Heart right ventricle (tissue), 16 donors: ENCODE results near the gene IL5. TPM values are rescaled to one million over a fixed set of nuclear protein-coding genes. Genes with fewer than 3 reads are reported as not detected.
"Not testable (repeated sequence)": the region's sequence is repeated elsewhere in the genome, so short reads cannot be mapped to it uniquely, and the experiment has no call there.

Experiments
- ATAC-seq, 8 donors: fragments of 200-7000 bp; cut with Tn5 transposase; one replicate each; pipeline ENCODE4 v1.9.1; 2020; ENCODE audit warnings: mild to moderate bottlenecking in 8 of 8, moderate library complexity in 8 of 8, moderate number of reproducible peaks in 1 of 8
- DNase-seq, 2 donors: peaks; one replicate each; pipeline ENCODE4 v3.0.0-alpha.2; 2020
- H3K27ac ChIP-seq, 10 donors: fragments of 200-600 bp; sonication (generic) in 2 of 10; one replicate each; pipeline versions ENCODE4 v1.5.0 to v1.8.0; 2020 to 2022; ENCODE audit warnings: mild to moderate bottlenecking in 3 of 10
- H3K27me3 ChIP-seq, 7 donors: fragments of 200-600 bp; one replicate each; pipeline ENCODE4 v1.8.0; 2021 to 2022; ENCODE audit warnings: mild to moderate bottlenecking in 2 of 7
- H3K36me3 ChIP-seq, 9 donors: fragments of 200-600 bp; sonication (generic) in 1 of 9; one replicate each; pipeline versions ENCODE4 v1.5.0 to v1.8.0; 2020 to 2022; ENCODE audit warnings: mild to moderate bottlenecking in 2 of 9
- H3K4me1 ChIP-seq, 9 donors: fragments of 200-600 bp; sonication (generic) in 1 of 9; one replicate each; pipeline versions ENCODE4 v1.5.0 to v1.8.0; 2020 to 2022; ENCODE audit warnings: mild to moderate bottlenecking in 4 of 9
- H3K4me3 ChIP-seq, 10 donors: fragments of 200-600 bp; sonication (generic) in 2 of 10; one replicate each; pipeline versions ENCODE4 v1.5.0 to v1.8.0; 2020 to 2022; ENCODE audit warnings: mild to moderate bottlenecking in 7 of 10, moderate library complexity in 2 of 10
- H3K9me3 ChIP-seq, 11 donors: fragments of 200-600 bp in 10 of 11; sonication (generic) in 2 of 11; one replicate each; pipeline versions ENCODE4 v1.5.0 to v1.8.0; 2013 to 2022; ENCODE audit warnings: mild to moderate bottlenecking in 2 of 11, control low read depth in 1 of 11, moderate library complexity in 1 of 11
- WGBS, 2 donors: extraction: QIAGEN DNeasy Blood & Tissue Kit; methylation state at CpG; one replicate each; pipeline ENCODE4 v1.1.7; 2013; ENCODE audit warnings: inconsistent platforms in 1 of 2; 5-methylcytosine and 5-hydroxymethylcytosine counted together
- intact Hi-C, 10 donors: fragments of 100-400 bp; cut with DNase I; formaldehyde crosslinking; loops; one replicate each; pipeline versions ENCODE4 v1.11.1 to v1.14.2; 2022
- polyA plus RNA-seq, 2 donors: library from polyadenylated mRNA; stranded (reverse); fragments of 200-250 nt; gene quantifications; one replicate each; pipeline ENCODE4 v1.2.3, GENCODE V29; 2013
- total RNA-seq, 10 donors: library from RNA; stranded (reverse); fragmentation: NEBNext Ultra II Directional in 3 of 10; extraction: Animal tissue kit (Norgen Biotek cat#: 25700) in 3 of 10; gene quantifications; one replicate each; pipeline versions ENCODE4 v1.2.1 to v1.2.4, GENCODE V29; 2021 to 2023
- TF ChIP-seq, protein P1 (sequence below), 9 donors: fragments of 200-600 bp; sonication (generic) in 2 of 9; IDR thresholded peaks; one replicate each; pipeline versions ENCODE4 v1.5.0 to v1.8.0; 2021 to 2022; ENCODE audit warnings: antibody characterized with exemption in 9 of 9, mild to moderate bottlenecking in 5 of 9, moderate library complexity in 1 of 9
- donor health status: Arrhythmogenic right ventricular cardiomyopathy.
- donor health status: ischemic (EF 13 %, LVEDD 7.1; RV severe dilation, severe dysfunction).
- donor health status: healthy with polysubstance abuse.
- donor health status: DM: no; HTN: yes; CAD: no.
- donor health status: DM: no; HTN: no; CAD: no.
- donor health status: ischemic (EF 25% LVEDD 6.9; RV normal size, moderate dysfunction).
- donor health status: ischemic (EF 25% LVEDD 5.7; RV mildly dilated, moderate dysfunction).
- donor health status: healthy.
- donor health status: DM: yes; HTN: yes; CAD: no.
- donor health status: Ischemic cardiomyopathy.
- donor health status: ischemic (EF 35%, LVEDD 5.7; RV mildly dilated, moderate dysfunction).
- donor health status: nonischemic (EF 11% LVEDD 7.7; RV severe dilation, severe dysfunction).
- donor health status: DM: yes; HTN: yes; CAD: no.
- donor health status: PGD.
- donor health status: ischemic (EF 29% LVEDD 5.4; RV normal size, mild dysfunction).
- donor health status: nonischemic (EF 23%, LVEDD 6.1; RV moderate dilation, normal function).

Gene IL5
- total and polyA plus RNA-seq, 12 donors: not detected

DNA sequence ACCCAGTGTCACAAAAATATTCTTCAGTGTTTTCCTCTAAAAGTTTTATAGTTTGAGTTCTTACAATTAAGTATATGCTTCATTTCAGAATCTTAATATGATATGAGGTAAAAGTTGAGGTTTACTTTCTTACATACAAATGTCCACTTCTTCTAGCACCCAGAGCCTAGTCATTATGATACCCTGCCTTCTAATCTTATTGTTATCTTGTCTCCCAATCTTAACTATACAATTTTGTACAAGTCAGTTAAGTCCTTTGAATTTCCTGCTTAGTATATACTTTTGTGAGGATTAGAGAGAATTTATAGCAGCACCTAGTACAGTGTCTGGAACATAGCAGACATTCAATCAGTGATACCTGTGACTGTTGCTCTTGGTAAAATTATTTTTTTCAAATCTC, 42.7 kb upstream of the IL5 start:
- Histone ChIP-seq H3K27ac (no peak overlapping the region), H3K4me1 (no peaks in the 10 kb centered on the region), H3K4me3 (no peak overlapping the region), H3K9me3 (no peaks in the 10 kb centered on the region), H3K36me3 (peaks cover 0 to 98% (median 28%) of the 10 kb centered on the region in 9 donors), H3K27me3 (no peaks in the 10 kb centered on the region)
- TF ChIP-seq, protein P1, sequence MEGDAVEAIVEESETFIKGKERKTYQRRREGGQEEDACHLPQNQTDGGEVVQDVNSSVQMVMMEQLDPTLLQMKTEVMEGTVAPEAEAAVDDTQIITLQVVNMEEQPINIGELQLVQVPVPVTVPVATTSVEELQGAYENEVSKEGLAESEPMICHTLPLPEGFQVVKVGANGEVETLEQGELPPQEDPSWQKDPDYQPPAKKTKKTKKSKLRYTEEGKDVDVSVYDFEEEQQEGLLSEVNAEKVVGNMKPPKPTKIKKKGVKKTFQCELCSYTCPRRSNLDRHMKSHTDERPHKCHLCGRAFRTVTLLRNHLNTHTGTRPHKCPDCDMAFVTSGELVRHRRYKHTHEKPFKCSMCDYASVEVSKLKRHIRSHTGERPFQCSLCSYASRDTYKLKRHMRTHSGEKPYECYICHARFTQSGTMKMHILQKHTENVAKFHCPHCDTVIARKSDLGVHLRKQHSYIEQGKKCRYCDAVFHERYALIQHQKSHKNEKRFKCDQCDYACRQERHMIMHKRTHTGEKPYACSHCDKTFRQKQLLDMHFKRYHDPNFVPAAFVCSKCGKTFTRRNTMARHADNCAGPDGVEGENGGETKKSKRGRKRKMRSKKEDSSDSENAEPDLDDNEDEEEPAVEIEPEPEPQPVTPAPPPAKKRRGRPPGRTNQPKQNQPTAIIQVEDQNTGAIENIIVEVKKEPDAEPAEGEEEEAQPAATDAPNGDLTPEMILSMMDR (IDR thresholded peaks at IDR 0.05): no peak
- DNase-seq: no peak
- ATAC-seq: no peak
- intact Hi-C loops: no loop called here

- H3K9me3 ChIP-seq, H3K4me3 ChIP-seq, H3K4me1 ChIP-seq, intact Hi-C loops, ATAC-seq, H3K27ac ChIP-seq, DNase-seq, H3K27me3 ChIP-seq: not testable (repeated sequence)
- 100% methylated on average over 2 of the region's 2 CpGs for WGBS, 2 donors
- H3K36me3 ChIP-seq: peaks cover 0 to 98% (median 39%) of the 10 kb centered on the region in 9 donors
Observed at GRCh38 chr5:132584560-132584959, 41.2 kb upstream of the IL5 start.

DNA sequence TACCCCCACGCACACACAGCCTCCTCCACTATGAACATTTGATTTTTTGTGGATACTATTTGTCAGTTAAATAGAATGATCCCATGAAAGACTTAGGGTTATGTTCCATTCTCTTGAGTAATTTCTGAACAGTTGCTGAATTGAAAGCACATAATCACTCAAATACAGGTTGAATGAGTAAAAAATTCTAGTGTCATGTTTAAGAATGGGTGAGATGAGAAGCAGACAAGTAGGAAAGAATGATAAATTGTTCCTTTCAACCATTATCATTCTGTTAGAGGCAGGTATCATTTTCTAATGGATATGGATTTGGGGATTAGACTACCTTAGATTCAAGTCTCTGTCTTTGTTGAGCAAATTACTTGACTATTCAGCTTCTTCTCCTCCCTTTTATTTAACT, 32.8 kb upstream of the IL5 start:
- WGBS, 2 donors: 95 to 97% methylated on average over 1 of the region's 1 CpG
- H3K9me3 ChIP-seq: no peaks in the 10 kb centered on the region
- DNase-seq (no peak), ATAC-seq (no peak)
- no peaks in the 10 kb centered on the region for H3K27me3 ChIP-seq
- no peaks in the 10 kb centered on the region for H3K4me1 ChIP-seq
- TF ChIP-seq, protein P1 (IDR thresholded peaks at IDR 0.05): no peak
- H3K36me3 ChIP-seq: peaks cover 0 to 72% (median 23%) of the 10 kb centered on the region in 9 donors
- H3K4me3 ChIP-seq: no peak overlapping the region
- no peak overlapping the region for H3K27ac ChIP-seq
- intact Hi-C loops: no loop called here

DNA sequence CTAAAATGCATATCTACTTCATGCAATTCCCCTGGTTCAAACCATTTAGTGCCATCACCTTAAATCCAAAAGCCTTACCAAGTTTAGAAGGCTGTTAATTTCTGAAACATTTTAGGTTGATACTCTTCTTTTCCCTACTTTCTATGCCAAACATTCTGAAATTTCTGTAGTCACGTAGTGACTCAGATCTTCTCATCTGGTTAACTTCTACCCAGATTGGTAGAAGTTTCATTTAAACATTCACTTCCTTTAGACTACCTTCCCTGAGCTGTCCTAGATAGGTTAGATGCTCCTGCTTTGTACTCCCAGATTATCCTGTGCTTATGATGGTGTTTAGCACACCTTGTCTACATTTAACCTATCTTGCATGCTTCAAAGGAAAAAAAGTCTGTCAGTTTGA, 23.3 kb upstream of the IL5 start:
- TF ChIP-seq, protein P1 (IDR thresholded peaks at IDR 0.05): no peak
- Histone ChIP-seq H3K27me3 (no peaks in the 10 kb centered on the region), H3K27ac (no peak overlapping the region), H3K9me3 (peaks cover 0 to 19% (median 5%) of the 10 kb centered on the region in 11 donors), H3K4me3 (no peak overlapping the region), H3K36me3 (peaks cover 0 to 82% (median 12%) of the 10 kb centered on the region in 9 donors), H3K4me1 (no peaks in the 10 kb centered on the region)
- DNase-seq (no peak), ATAC-seq (no peak)
- 93 to 97% methylated on average over 1 of the region's 1 CpG for WGBS, 2 donors
- intact Hi-C loops: no loop called here

- WGBS, 2 donors: 97 to 100% methylated on average over 2 of the region's 2 CpGs
- ATAC-seq, H3K27ac ChIP-seq, H3K27me3 ChIP-seq, DNase-seq, H3K4me1 ChIP-seq, H3K4me3 ChIP-seq, intact Hi-C loops: not testable (repeated sequence)
- Histone ChIP-seq H3K9me3 (peaks cover 0 to 19% (median 5%) of the 10 kb centered on the region in 11 donors), H3K36me3 (peaks cover 0 to 95% (median 12%) of the 10 kb centered on the region in 9 donors)
Observed at GRCh38 chr5:132564555-132564954, 21.2 kb upstream of the IL5 start.
